NT2/D1 (cell line): ENCODE results near the gene MYOCOS.

Experiments
- SUZ12 ChIP-seq: IDR thresholded peaks from 2 replicates; pipeline ENCODE4 v1.6.1; 2011; ENCODE audit not compliant: insufficient read length, insufficient read depth; ENCODE audit errors: extremely low read depth
- YY1 ChIP-seq: IDR thresholded peaks from 2 replicates; pipeline ENCODE4 v1.6.1; 2011; ENCODE audit not compliant: insufficient read length, insufficient read depth
- ZNF274 ChIP-seq: IDR thresholded peaks from 2 replicates; pipeline ENCODE4 v1.6.1; 2011; ENCODE audit warnings: mild to moderate bottlenecking, low read depth, low read length

- TF ChIP-seq YY1 = no peak
- TF ChIP-seq ZNF274 = no peak
- no peak for TF ChIP-seq SUZ12
Measured at GRCh38 chr1:171668372-171668771, 46.3 kb downstream of the MYOCOS start.
